ENCODE data around the gene ZNF639.
"Not testable (repeated sequence)": the region's sequence is repeated elsewhere in the genome, so short reads cannot be mapped to it uniquely, and the experiment has no call there.

Gene ZNF639

DNA sequence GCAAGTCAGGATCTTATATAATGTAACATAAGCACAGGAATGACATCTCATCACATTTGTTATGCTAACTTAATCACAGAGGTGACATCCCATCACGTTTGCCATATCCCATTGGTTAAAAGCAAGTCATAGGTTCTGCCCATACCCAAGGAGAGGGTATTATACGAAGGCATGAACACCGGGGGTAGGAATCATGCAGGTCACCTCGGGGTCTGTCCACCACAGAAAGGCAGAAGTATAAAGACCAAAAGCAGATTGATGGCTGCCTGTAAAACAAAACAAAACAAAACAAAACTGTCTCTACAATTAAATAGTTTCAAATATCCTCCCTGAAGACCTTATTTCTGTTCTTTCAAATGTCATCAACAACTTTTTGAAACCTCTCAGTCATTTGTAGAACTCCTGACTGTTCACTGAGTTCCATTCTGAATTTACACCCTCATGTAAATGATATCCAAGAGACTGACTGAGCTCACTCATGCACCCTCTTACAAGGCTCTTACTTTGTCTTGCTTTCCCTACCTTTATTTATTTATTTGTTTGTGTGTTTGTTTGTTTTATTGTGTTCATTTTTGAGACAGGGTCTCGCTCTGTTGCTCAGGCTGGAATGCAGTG lies 22.7 kb upstream of the ZNF639 start:
- H3K4me3 ChIP-seq (ENCODE audit: low read length) = no peak overlapping the region
- DNase-seq (ENCODE audit: low read depth) = no peak
- TF ChIP-seq, protein P1, sequence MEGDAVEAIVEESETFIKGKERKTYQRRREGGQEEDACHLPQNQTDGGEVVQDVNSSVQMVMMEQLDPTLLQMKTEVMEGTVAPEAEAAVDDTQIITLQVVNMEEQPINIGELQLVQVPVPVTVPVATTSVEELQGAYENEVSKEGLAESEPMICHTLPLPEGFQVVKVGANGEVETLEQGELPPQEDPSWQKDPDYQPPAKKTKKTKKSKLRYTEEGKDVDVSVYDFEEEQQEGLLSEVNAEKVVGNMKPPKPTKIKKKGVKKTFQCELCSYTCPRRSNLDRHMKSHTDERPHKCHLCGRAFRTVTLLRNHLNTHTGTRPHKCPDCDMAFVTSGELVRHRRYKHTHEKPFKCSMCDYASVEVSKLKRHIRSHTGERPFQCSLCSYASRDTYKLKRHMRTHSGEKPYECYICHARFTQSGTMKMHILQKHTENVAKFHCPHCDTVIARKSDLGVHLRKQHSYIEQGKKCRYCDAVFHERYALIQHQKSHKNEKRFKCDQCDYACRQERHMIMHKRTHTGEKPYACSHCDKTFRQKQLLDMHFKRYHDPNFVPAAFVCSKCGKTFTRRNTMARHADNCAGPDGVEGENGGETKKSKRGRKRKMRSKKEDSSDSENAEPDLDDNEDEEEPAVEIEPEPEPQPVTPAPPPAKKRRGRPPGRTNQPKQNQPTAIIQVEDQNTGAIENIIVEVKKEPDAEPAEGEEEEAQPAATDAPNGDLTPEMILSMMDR (conservative IDR thresholded peaks at IDR 0.05; ENCODE audit: low read depth, low read length) = no peak

GRCh38 chr3:179301645-179302044 lies 21.2 kb upstream of the ZNF639 start:
- no peak overlapping the region for H3K4me3 ChIP-seq (ENCODE audit: low read length)
- no peak for DNase-seq (ENCODE audit: low read depth)
- TF ChIP-seq, protein P1 (conservative IDR thresholded peaks at IDR 0.05; ENCODE audit: low read depth, low read length) = no peak

DNA sequence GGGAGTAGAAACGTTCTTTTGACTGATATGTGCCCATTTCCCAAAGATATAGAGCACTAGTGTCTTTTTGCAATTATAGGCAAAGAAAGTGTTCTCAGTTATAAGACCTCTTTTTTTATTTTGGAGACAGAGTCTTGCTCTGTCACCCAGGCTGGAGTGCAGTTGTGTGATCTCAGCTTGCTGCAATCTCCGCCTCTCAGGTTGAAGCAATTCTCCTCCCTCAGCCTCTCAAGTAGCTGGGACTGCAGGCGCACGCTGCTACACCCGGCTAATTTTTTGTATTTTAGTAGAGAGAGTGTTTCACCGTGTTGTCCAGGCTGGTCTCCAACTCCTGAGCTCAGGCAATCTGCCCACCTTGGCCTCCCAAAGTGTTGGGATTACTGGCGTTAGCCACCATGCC lies 20.7 kb upstream of the ZNF639 start:
- TF ChIP-seq, protein P1 (conservative IDR thresholded peaks at IDR 0.05; ENCODE audit: low read depth, low read length) = no peak

DNA sequence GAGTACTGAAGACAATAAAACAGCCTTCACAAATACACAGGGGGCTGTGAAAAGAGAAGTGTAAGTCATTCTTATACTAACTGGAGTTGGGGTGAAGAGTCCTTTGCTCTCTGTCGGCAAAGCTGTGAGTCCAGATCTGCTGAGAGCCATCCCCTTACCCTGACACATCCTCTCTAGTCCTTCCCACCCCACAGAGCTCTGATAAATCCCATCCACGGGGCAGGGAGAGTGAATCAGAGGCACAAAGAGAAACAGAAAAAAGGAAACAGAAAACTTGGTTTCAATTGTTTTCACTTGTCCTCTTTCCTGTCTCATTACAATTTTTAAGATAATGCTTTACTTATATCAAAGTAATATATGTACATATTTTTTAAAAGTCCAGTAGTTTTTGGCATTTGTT lies 18.2 kb upstream of the ZNF639 start:
- TF ChIP-seq, protein P1 (conservative IDR thresholded peaks at IDR 0.05; ENCODE audit: low read depth, low read length) = no peak
- DNase-seq (ENCODE audit: low read depth) = no peak
- H3K4me3 ChIP-seq (ENCODE audit: low read length) = no peak overlapping the region

More for the DNA sequence above, 20.7 kb upstream of the ZNF639 start:
- no peak overlapping the region for H3K4me3 ChIP-seq (ENCODE audit: low read length)
- DNase-seq (ENCODE audit: low read depth) = no peak

- H3K4me3 ChIP-seq (ENCODE audit: low read length); DNase-seq (ENCODE audit: low read depth): not testable (repeated sequence)
Measured at GRCh38 chr3:179307362-179307761, 15.5 kb upstream of the ZNF639 start.

DNA sequence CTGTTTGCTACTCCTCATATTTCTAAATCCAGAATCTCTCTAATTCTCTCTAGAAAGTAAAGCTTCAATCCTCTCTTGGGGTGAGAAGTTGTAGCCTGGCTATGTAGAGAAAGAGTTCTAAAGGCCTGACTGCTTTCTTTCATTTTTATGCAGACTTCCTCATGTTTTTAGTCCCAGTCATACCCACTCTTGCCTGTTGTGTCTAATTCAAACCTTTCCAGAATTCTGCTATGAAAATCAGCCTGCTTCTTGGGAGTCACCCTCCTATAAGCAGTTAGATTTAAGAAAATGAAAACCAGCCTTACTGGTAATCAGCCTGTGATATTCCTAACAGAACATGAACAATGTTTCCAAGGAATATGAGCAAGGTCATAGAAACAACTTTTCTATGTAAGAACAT lies 14.8 kb upstream of the ZNF639 start:
- H3K4me3 ChIP-seq (ENCODE audit: low read length) = no peak overlapping the region
- no peak for DNase-seq (ENCODE audit: low read depth)
- TF ChIP-seq, protein P1 (conservative IDR thresholded peaks at IDR 0.05; ENCODE audit: low read depth, low read length) = no peak

DNA sequence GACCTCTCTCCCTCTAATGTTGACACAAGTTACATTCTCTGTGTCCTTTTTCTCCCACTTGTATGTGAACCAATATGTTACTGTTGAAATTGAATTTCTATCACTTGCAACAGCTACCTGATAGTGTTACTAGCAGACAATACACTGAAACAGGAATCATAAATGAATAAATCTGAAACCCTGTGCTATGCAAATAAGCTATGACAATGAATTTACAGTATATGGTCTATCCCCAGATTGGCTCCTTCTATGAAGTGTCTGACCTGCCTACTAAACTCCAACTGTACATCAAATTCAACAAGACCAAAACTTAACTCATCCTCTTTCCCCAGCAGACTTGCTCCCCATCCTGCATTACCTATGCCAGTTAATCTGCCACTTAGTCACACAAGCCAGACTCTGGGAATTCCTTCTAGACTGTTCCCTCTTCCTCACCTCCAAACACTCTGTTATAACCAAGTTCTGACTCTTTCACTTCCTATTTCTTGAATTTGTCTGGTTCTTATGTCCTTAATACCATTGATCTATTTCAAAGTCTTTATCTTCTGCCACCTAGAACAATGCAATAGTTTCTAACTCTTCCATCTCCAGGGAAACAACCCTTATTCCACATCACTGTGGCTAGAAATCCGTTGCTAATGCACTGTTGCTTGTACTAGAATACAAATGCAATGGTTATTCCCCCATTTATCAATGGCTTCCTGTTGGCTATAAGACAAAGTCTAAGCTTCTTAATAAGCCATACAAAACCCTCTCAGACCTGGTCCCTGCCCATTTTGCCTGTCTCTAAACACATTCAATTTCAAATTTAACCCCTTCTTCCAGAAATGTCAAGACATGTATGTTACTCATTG lies 13.4 kb upstream of the ZNF639 start:
- DNase-seq (ENCODE audit: low read depth) = no peak
- no peak overlapping the region for H3K4me3 ChIP-seq (ENCODE audit: low read length)
- TF ChIP-seq, protein P1 (conservative IDR thresholded peaks at IDR 0.05; ENCODE audit: low read depth, low read length) = no peak

Data from retinal pigment epithelial cell (primary cell).